Smooth muscle cell (in vitro differentiated cells): Measurements from ENCODE around the gene BCL2. TPM values are rescaled to one million over a fixed set of nuclear protein-coding genes. Genes with fewer than 3 reads are reported as not detected.

Experiments
- DNase-seq: peaks from one replicate; lab custom pipeline; 2025; ENCODE audit not compliant: unreplicated experiment; lab: John Stamatoyannopoulos, UW
- H2AFZ ChIP-seq: fragments of 200-600 bp; sonication (generic); 2 replicates; pipeline ENCODE4 v1.6.0; 2016; ENCODE audit warnings: antibody characterized with exemption, low read depth, mild to moderate bottlenecking
- H3F3A ChIP-seq: fragments of 200-600 bp; sonication (generic); 2 replicates; pipeline ENCODE4 v1.6.0; 2017; ENCODE audit warnings: antibody characterized with exemption, low read depth
- H3K27ac ChIP-seq: fragments of 200-600 bp; sonication (generic); 2 replicates; pipeline ENCODE4 v1.5.1; 2016; ENCODE audit warnings: low read depth, mild to moderate bottlenecking
- H3K27me3 ChIP-seq: fragments of 200-600 bp; sonication (generic); 2 replicates; pipeline ENCODE4 v1.6.1; 2016; ENCODE audit warnings: low read depth, mild to moderate bottlenecking
- H3K36me3 ChIP-seq: fragments of 200-600 bp; sonication (generic); 2 replicates; pipeline ENCODE4 v1.5.1; 2016; ENCODE audit warnings: low read depth
- H3K4me1 ChIP-seq: fragments of 200-600 bp; sonication (generic); 2 replicates; pipeline ENCODE4 v1.5.1; 2016; ENCODE audit warnings: low read depth
- H3K4me2 ChIP-seq: fragments of 200-600 bp; sonication (generic); 2 replicates; pipeline ENCODE4 v1.6.0; 2016; ENCODE audit warnings: mild to moderate bottlenecking
- H3K4me3 ChIP-seq: fragments of 200-600 bp; sonication (generic); 2 replicates; pipeline ENCODE4 v1.5.1; 2016; ENCODE audit warnings: mild to moderate bottlenecking
- H3K79me2 ChIP-seq: fragments of 200-600 bp; sonication (generic); 2 replicates; pipeline ENCODE4 v1.6.0; 2016; ENCODE audit warnings: low read depth, mild to moderate bottlenecking
- H3K9ac ChIP-seq: fragments of 200-600 bp; sonication (generic); 2 replicates; pipeline ENCODE4 v1.6.0; 2016; ENCODE audit warnings: low read depth
- H3K9me3 ChIP-seq: fragments of 200-600 bp; sonication (generic); replicated peaks from 2 replicates; pipeline ENCODE4 v1.5.1; 2016; ENCODE audit warnings: low read depth
- H4K20me1 ChIP-seq: fragments of 200-600 bp; sonication (generic); 2 replicates; pipeline ENCODE4 v1.6.0; 2016; ENCODE audit warnings: low read depth
- CTCF ChIP-seq: fragments of 200-600 bp; sonication (generic); IDR thresholded peaks from 2 replicates; pipeline ENCODE4 v1.5.1; 2017; ENCODE audit warnings: borderline replicate concordance, mild to moderate bottlenecking, antibody characterized with exemption; ENCODE audit not compliant: insufficient read depth, poor library complexity, severe bottlenecking
- WGBS: methylation state at CpG from one replicate; pipeline ENCODE4 v1.1.7; 2016; ENCODE audit warnings: low lambda C conversion rate; 5-methylcytosine and 5-hydroxymethylcytosine counted together
- polyA plus RNA-seq: library from polyadenylated mRNA; unstranded; fragments of >200 nt; fragmentation: Nextera tagmentation; extraction: Ambion mirVana; gene quantifications from 2 replicates; pipeline ENCODE4 v1.2.1, GENCODE V29; 2016
- total RNA-seq: library from RNA; depleted of rRNA; stranded (reverse); fragments of >200 nt; gene quantifications from 2 replicates; pipeline ENCODE4 v1.2.3, GENCODE V29; 2014

Gene BCL2
- total and polyA plus RNA-seq, 2 experiments from 2014 or later: 0.85 TPM; not detected in 1

GRCh38 chr18:63290166-63290820 is 29.3 kb downstream of the BCL2 start:
- no peaks in the 10 kb centered on the region for H3K79me2 ChIP-seq
- DNase-seq: no peak
- H3K4me3 ChIP-seq: no peak overlapping the region
- WGBS: 85% methylated on average over 6 of the region's 6 CpGs
- H2AFZ ChIP-seq: no peak overlapping the region
- H3K9ac ChIP-seq: no peak overlapping the region
- H3K4me1 ChIP-seq: peaks cover 4% of the 10 kb centered on the region
- H4K20me1 ChIP-seq: no peaks in the 10 kb centered on the region
- H3K9me3 ChIP-seq: no peaks in the 10 kb centered on the region
- TF ChIP-seq CTCF: no peak
- H3K27ac ChIP-seq: no peak overlapping the region
- H3K36me3 ChIP-seq: no peaks in the 10 kb centered on the region
- H3F3A ChIP-seq: no peaks in the 10 kb centered on the region
- no peaks in the 10 kb centered on the region for H3K27me3 ChIP-seq
- no peak overlapping the region for H3K4me2 ChIP-seq

GRCh38 chr18:63288311-63288710 is 31.3 kb downstream of the BCL2 start:
- no peaks in the 10 kb centered on the region for H4K20me1 ChIP-seq
- H3K4me2 ChIP-seq: no peak overlapping the region
- 87% methylated on average over 2 of the region's 2 CpGs for WGBS
- no peaks in the 10 kb centered on the region for H3K9me3 ChIP-seq
- no peaks in the 10 kb centered on the region for H3K27me3 ChIP-seq
- DNase-seq: no peak
- H2AFZ ChIP-seq: no peak overlapping the region
- H3K79me2 ChIP-seq: no peaks in the 10 kb centered on the region
- no peak overlapping the region for H3K27ac ChIP-seq
- H3K9ac ChIP-seq: no peak overlapping the region
- no peak overlapping the region for H3K4me3 ChIP-seq
- peaks cover 4% of the 10 kb centered on the region for H3K4me1 ChIP-seq
- no peaks in the 10 kb centered on the region for H3K36me3 ChIP-seq
- no peak for TF ChIP-seq CTCF
- no peaks in the 10 kb centered on the region for H3F3A ChIP-seq

GRCh38 chr18:63287691-63288220 is 31.8 kb downstream of the BCL2 start:
- no peaks in the 10 kb centered on the region for H3K79me2 ChIP-seq
- H3K27ac ChIP-seq: no peak overlapping the region
- no peak for DNase-seq
- H2AFZ ChIP-seq: no peak overlapping the region
- no peak overlapping the region for H3K4me2 ChIP-seq
- peaks cover 4% of the 10 kb centered on the region for H3K4me1 ChIP-seq
- H3K9ac ChIP-seq: no peak overlapping the region
- H3K9me3 ChIP-seq: no peaks in the 10 kb centered on the region
- 26% methylated on average over 1 of the region's 1 CpG for WGBS
- TF ChIP-seq CTCF: no peak
- H3F3A ChIP-seq: no peaks in the 10 kb centered on the region
- H3K4me3 ChIP-seq: no peak overlapping the region
- H4K20me1 ChIP-seq: no peaks in the 10 kb centered on the region
- H3K36me3 ChIP-seq: no peaks in the 10 kb centered on the region
- no peaks in the 10 kb centered on the region for H3K27me3 ChIP-seq

- H2AFZ ChIP-seq: no peak overlapping the region
- no peaks in the 10 kb centered on the region for H4K20me1 ChIP-seq
- no peaks in the 10 kb centered on the region for H3K27me3 ChIP-seq
- TF ChIP-seq CTCF: no peak
- H3K36me3 ChIP-seq: no peaks in the 10 kb centered on the region
- H3K27ac ChIP-seq: no peak overlapping the region
- peaks cover 4% of the 10 kb centered on the region for H3K4me1 ChIP-seq
- 91% methylated on average over 4 of the region's 4 CpGs for WGBS
- H3K9ac ChIP-seq: no peak overlapping the region
- H3K79me2 ChIP-seq: no peaks in the 10 kb centered on the region
- no peak overlapping the region for H3K4me3 ChIP-seq
- no peaks in the 10 kb centered on the region for H3F3A ChIP-seq
- no peak overlapping the region for H3K4me2 ChIP-seq
- no peaks in the 10 kb centered on the region for H3K9me3 ChIP-seq
- DNase-seq: no peak
Measured at GRCh38 chr18:63286926-63287325, 32.6 kb downstream of the BCL2 start.
